Natural killer cell (primary cell): Measurements from ENCODE around the gene NIBAN1. TPM values are rescaled to one million over a fixed set of nuclear protein-coding genes. Genes with fewer than 3 reads are reported as not detected.

Experiments
- ATAC-seq, 3 donors: fragments of 150-1000 bp in 2 of 3; fragments of 200-7000 bp in 1 of 3; cut with Tn5 transposase; 1 replicate in 1 of 3; 2 replicates in 2 of 3; pipeline ENCODE4 v1.10.0; 2021; ENCODE audit warnings: mild to moderate bottlenecking in 2 of 3, moderate library complexity in 2 of 3
- DNase-seq, 2 donors: peaks; one replicate each; pipeline versions ENCODE4 v3.0.0 to v3.0.0-alpha.2; 2013 to 2021; ENCODE audit warnings: mixed read lengths in 1 of 2
- H3K27ac ChIP-seq: one replicate; pipeline ENCODE4 v1.5.1; 2013; ENCODE audit warnings: mild to moderate bottlenecking, low read length
- H3K27me3 ChIP-seq: one replicate; pipeline ENCODE4 v1.6.1; 2013; ENCODE audit warnings: low read length; ENCODE audit not compliant: control insufficient read depth, insufficient read depth
- H3K36me3 ChIP-seq: one replicate; pipeline ENCODE4 v1.6.1; 2013; ENCODE audit warnings: low read length; ENCODE audit not compliant: control insufficient read depth, insufficient read depth
- H3K4me1 ChIP-seq: one replicate; pipeline ENCODE4 v1.6.1; 2013; ENCODE audit warnings: low read length; ENCODE audit not compliant: control insufficient read depth, insufficient read depth
- H3K4me3 ChIP-seq: one replicate; pipeline ENCODE4 v1.5.1; 2013; ENCODE audit warnings: low read length
- H3K9me3 ChIP-seq: one replicate; pipeline ENCODE4 v1.6.1; 2013; ENCODE audit warnings: low read length; ENCODE audit not compliant: control insufficient read depth, insufficient read depth
- H3K27ac Mint-ChIP-seq, 2 donors: one replicate each; pipeline ENCODE4 v1.8.0; 2022; ENCODE audit warnings: mild to moderate bottlenecking in 2 of 2, mixed read lengths in 2 of 2, moderate library complexity in 1 of 2
- H3K27me3 Mint-ChIP-seq, 2 donors: one replicate each; pipeline ENCODE4 v1.8.0; 2022; ENCODE audit warnings: low read depth in 2 of 2, mixed read lengths in 2 of 2
- H3K36me3 Mint-ChIP-seq: one replicate; pipeline ENCODE4 v1.8.0; 2022; ENCODE audit warnings: mixed read lengths
- H3K4me1 Mint-ChIP-seq, 2 donors: one replicate each; pipeline ENCODE4 v1.8.0; 2022; ENCODE audit warnings: mixed read lengths in 2 of 2
- H3K4me3 Mint-ChIP-seq: one replicate; pipeline ENCODE4 v1.8.0; 2022; ENCODE audit warnings: mild to moderate bottlenecking, moderate library complexity, mixed read lengths
- H3K9me3 Mint-ChIP-seq, 2 donors: one replicate each; pipeline ENCODE4 v1.8.0; 2022; ENCODE audit warnings: mixed read lengths in 2 of 2
- CTCF ChIP-seq: fragments of 200-600 bp; IDR thresholded peaks from one replicate; pipeline ENCODE4 v1.8.0; 2022; ENCODE audit warnings: antibody characterized with exemption
- WGBS: methylation state at CpG from one replicate; pipeline ENCODE4 v1.1.7; 2013; ENCODE audit warnings: missing lambda C conversion rate; ENCODE audit not compliant: insufficient coverage; 5-methylcytosine and 5-hydroxymethylcytosine counted together
- intact Hi-C: fragments of 100-400 bp; cut with micrococcal nuclease; formaldehyde crosslinking; loops from one replicate; pipeline ENCODE4 v1.14.2; 2022
- total RNA-seq, 4 donors: library from RNA; stranded (reverse); fragments of 120-200 nt in 1 of 4; gene quantifications; one replicate each; pipeline versions ENCODE4 v1.2.3 to v1.2.4, GENCODE V29; 2013 to 2022

NIBAN1 gene
- total RNA-seq, 3 donors from 2014 or later (not counting 1 experiment from before 2014, with no cell fraction given): 30.9 to 54.1 (median 31.0) TPM

GRCh38 chr1:184928394-184928793 is 45.9 kb downstream of the NIBAN1 start:
- H3K9me3 Mint-ChIP-seq: peaks cover 6% of the 10 kb centered on the region in 2 donors
- 96% methylated on average over 1 of the region's 2 CpGs for WGBS
- ATAC-seq (no peak), DNase-seq (no peak)
- Histone ChIP-seq H3K4me1 (peaks cover 8% of the 10 kb centered on the region), H3K4me3 (no peak overlapping the region), H3K36me3 (no peaks in the 10 kb centered on the region), H3K27me3 (no peaks in the 10 kb centered on the region), H3K9me3 (no peaks in the 10 kb centered on the region), H3K27ac (no peak overlapping the region)
- intact Hi-C loops: no loop called here
- no peak for TF ChIP-seq CTCF
- H3K27ac Mint-ChIP-seq: no peak overlapping the region
- no peak overlapping the region for H3K4me3 Mint-ChIP-seq
- H3K36me3 Mint-ChIP-seq: peaks cover under 1% of the 10 kb centered on the region
- H3K27me3 Mint-ChIP-seq: no peaks in the 10 kb centered on the region
- peaks cover 23 to 32% of the 10 kb centered on the region in 2 donors for H3K4me1 Mint-ChIP-seq

Other genes with a start within 250 kb of the NIBAN1 start
- gene EDEM3, start 219.7 kb downstream of the NIBAN1 start, total RNA-seq: 10 to 100 TPM in 2 of 3 donors, 1 to 10 TPM in 1; 8.9 to 15.4 (median 15.1) TPM
- gene RNF2, start 71.0 kb upstream of the NIBAN1 start, total RNA-seq: 10 to 100 TPM; 14.0 to 21.9 (median 19.5) TPM
- gene TRMT1L, start 182.4 kb upstream of the NIBAN1 start, total RNA-seq: 1 to 10 TPM; 4.4 to 8.2 (median 4.9) TPM
- 1 to 10 TPM; 4.0 to 5.3 (median 5.1) TPM for gene SWT1, start 182.7 kb upstream of the NIBAN1 start, total RNA-seq